IMR-90 (cell line): ENCODE data around the gene ARPC5L. TPM values are rescaled to one million over a fixed set of nuclear protein-coding genes. Genes with fewer than 3 reads are reported as not detected.

Source experiments
- ATAC-seq: fragments of 200-7000 bp; cut with Tn5 transposase; 2 replicates; pipeline ENCODE4 v1.9.1; 2020; ENCODE audit warnings: low read depth, mild to moderate bottlenecking, moderate library complexity
- BruUV-seq: library from RNA; stranded (reverse); fragments of 400-500 nt; replicated peaks from 2 replicates; lab custom pipeline; 2021; lab: Mats Ljungman, UMichigan
- CTCF ChIA-PET: fragments of 300-600 bp; formaldehyde crosslinking; extraction: SDS; loops from one replicate; lab custom pipeline; 2021; ENCODE audit warnings: antibody characterized with exemption; lab: Yijun Ruan, JAX
- POLR2A ChIA-PET: fragments of 300-600 bp; sonication (Branson Sonifier 250); formaldehyde crosslinking; loops from one replicate; lab custom pipeline; 2022; ENCODE audit warnings: antibody characterized with exemption; ENCODE audit not compliant: unreplicated experiment; lab: Charles Lee
- DNase-seq: peaks from one replicate; pipeline ENCODE4 v3.0.0; 2013
- H2AFZ ChIP-seq: replicated peaks from 2 replicates; pipeline ENCODE3; 2013; ENCODE audit warnings: low read length, mild to moderate bottlenecking; ENCODE audit not compliant: poor library complexity
- H2AK5ac ChIP-seq: 2 replicates; pipeline ENCODE4 v1.6.1; 2013; ENCODE audit warnings: low read depth, low read length, inconsistent platforms
- H2AK9ac ChIP-seq: replicated peaks from 2 replicates; pipeline ENCODE3; 2013; ENCODE audit warnings: mild to moderate bottlenecking, low read depth, low read length, moderate library complexity; ENCODE audit not compliant: poor library complexity
- H2BK120ac ChIP-seq: 2 replicates; pipeline ENCODE4 v1.6.1; 2013; ENCODE audit warnings: low read depth, low read length, inconsistent platforms
- H2BK15ac ChIP-seq: 3 replicates; pipeline ENCODE4 v1.6.1; 2013; ENCODE audit warnings: low read depth, low read length, inconsistent platforms
- H2BK20ac ChIP-seq: 2 replicates; pipeline ENCODE4 v1.6.1; 2013; ENCODE audit warnings: low read depth, mild to moderate bottlenecking, inconsistent platforms, low read length, moderate library complexity
- H2BK5ac ChIP-seq: 2 replicates; pipeline ENCODE4 v1.6.1; 2013; ENCODE audit warnings: mild to moderate bottlenecking, low read depth, low read length, inconsistent platforms; ENCODE audit not compliant: poor library complexity, severe bottlenecking
- H3K14ac ChIP-seq: replicated peaks from 2 replicates; pipeline ENCODE4 v1.6.1; 2013; ENCODE audit warnings: low read depth, low read length, inconsistent platforms
- H3K18ac ChIP-seq: 2 replicates; pipeline ENCODE4 v1.6.1; 2013; ENCODE audit warnings: low read depth, low read length, control low read depth
- H3K23ac ChIP-seq: 2 replicates; pipeline ENCODE4 v1.6.1; 2013; ENCODE audit warnings: low read depth, low read length, inconsistent platforms
- H3K27ac ChIP-seq: 2 replicates; pipeline ENCODE4 v1.5.1; 2013; ENCODE audit warnings: mild to moderate bottlenecking, control low read depth, low read length; ENCODE audit not compliant: insufficient read depth
- H3K27me3 ChIP-seq: 2 replicates; pipeline ENCODE4 v1.6.1; 2013; ENCODE audit warnings: low read length; ENCODE audit not compliant: control insufficient read depth, insufficient read depth
- H3K36me3 ChIP-seq: 2 replicates; pipeline ENCODE4 v1.6.1; 2013; ENCODE audit warnings: low read length, mixed read lengths; ENCODE audit not compliant: control insufficient read depth, insufficient read depth
- H3K4ac ChIP-seq: 2 replicates; pipeline ENCODE4 v1.6.1; 2013; ENCODE audit warnings: low read depth, low read length, inconsistent platforms
- H3K4me1 ChIP-seq: 2 replicates; pipeline ENCODE4 v1.6.1; 2013; ENCODE audit warnings: low read length, mixed read lengths; ENCODE audit not compliant: control insufficient read depth, insufficient read depth
- H3K4me2 ChIP-seq: 2 replicates; pipeline ENCODE4 v1.6.1; 2013; ENCODE audit warnings: low read depth, mild to moderate bottlenecking, control low read depth, low read length, moderate library complexity
- H3K4me3 ChIP-seq: 2 replicates; pipeline ENCODE4 v1.5.1; 2013; ENCODE audit warnings: low read depth, mild to moderate bottlenecking, control low read depth, low read length, moderate library complexity; ENCODE audit not compliant: insufficient read depth
- H3K56ac ChIP-seq: 2 replicates; pipeline ENCODE4 v1.6.1; 2013; ENCODE audit warnings: low read length, inconsistent platforms; ENCODE audit not compliant: insufficient read depth; ENCODE audit errors: extremely low read depth
- H3K79me1 ChIP-seq, 2 experiments: 2 replicates each; pipeline ENCODE4 v1.6.1; 2013; ENCODE audit warnings: low read length in 2 of 2, inconsistent platforms in 1 of 2, low read depth in 1 of 2
- H3K9ac ChIP-seq: 2 replicates; pipeline ENCODE4 v1.6.1; 2013; ENCODE audit warnings: low read depth, low read length, control low read depth
- H3K9me1 ChIP-seq: 2 replicates; pipeline ENCODE4 v1.6.1; 2013; ENCODE audit warnings: low read length, inconsistent platforms; ENCODE audit not compliant: insufficient read depth
- H3K9me3 ChIP-seq: 2 replicates; pipeline ENCODE4 v1.6.1; 2013; ENCODE audit warnings: low read length; ENCODE audit not compliant: control insufficient read depth, insufficient read depth
- H4K20me1 ChIP-seq: 2 replicates; pipeline ENCODE4 v1.6.1; 2013; ENCODE audit warnings: low read length, inconsistent platforms; ENCODE audit not compliant: insufficient read depth
- H4K5ac ChIP-seq: 2 replicates; pipeline ENCODE4 v1.6.1; 2013; ENCODE audit warnings: mild to moderate bottlenecking, low read depth, low read length, control low read depth
- H4K8ac ChIP-seq, 2 experiments: 2 replicates each; pipeline ENCODE4 v1.6.1; 2013; ENCODE audit warnings: low read depth in 2 of 2, low read length in 2 of 2, control low read depth in 1 of 2, inconsistent platforms in 1 of 2
- H4K91ac ChIP-seq: 2 replicates; pipeline ENCODE4 v1.6.1; 2013; ENCODE audit warnings: low read depth, low read length, inconsistent platforms; ENCODE audit not compliant: insufficient read depth
- BHLHE40 ChIP-seq: fragments of 150-350 bp; IDR thresholded peaks from 2 replicates; pipeline ENCODE4 v1.6.1; 2016; ENCODE audit warnings: mild to moderate bottlenecking, low read depth, low read length
- CEBPB ChIP-seq: IDR thresholded peaks from 2 replicates; pipeline ENCODE4 v1.6.1; 2012; ENCODE audit warnings: low read depth, low read length, improper control_type of control experiment
- CTCF ChIP-seq: conservative IDR thresholded peaks from 2 replicates; pipeline ENCODE4 v1.5.1; 2012; ENCODE audit warnings: mild to moderate bottlenecking, low read depth, low read length, improper control_type of control experiment
- ELK1 ChIP-seq: fragments of 150-350 bp; IDR thresholded peaks from 2 replicates; pipeline ENCODE4 v1.6.1; 2016; ENCODE audit warnings: low read depth, mild to moderate bottlenecking, low read length, moderate library complexity, borderline replicate concordance
- FOS ChIP-seq: fragments of 150-350 bp; IDR thresholded peaks from 2 replicates; pipeline ENCODE4 v1.6.1; 2016; ENCODE audit warnings: low read depth, low read length
- MAFK ChIP-seq: IDR thresholded peaks from 2 replicates; pipeline ENCODE4 v1.6.1; 2012; ENCODE audit warnings: low read depth, low read length, improper control_type of control experiment
- POLR2A ChIP-seq: IDR thresholded peaks from 2 replicates; pipeline ENCODE4 v1.6.1; 2012; ENCODE audit warnings: mild to moderate bottlenecking, low read depth, low read length
- RFX5 ChIP-seq: IDR thresholded peaks from 2 replicates; pipeline ENCODE4 v1.8.0; 2012; ENCODE audit warnings: low read depth, mild to moderate bottlenecking, low read length, moderate library complexity
- SMC3 ChIP-seq: fragments of 150-350 bp; IDR thresholded peaks from 2 replicates; pipeline ENCODE4 v1.6.1; 2016; ENCODE audit warnings: low read depth, mild to moderate bottlenecking, antibody characterized with exemption, low read length, moderate library complexity
- WGBS, 2 experiments: methylation state at CpG; one replicate each; pipeline versions ENCODE4 v1.1.5 to v1.1.7; 2013; ENCODE audit warnings: missing lambda C conversion rate in 2 of 2; ENCODE audit not compliant: insufficient read length in 1 of 2; ENCODE audit errors: extremely low coverage in 2 of 2; 5-methylcytosine and 5-hydroxymethylcytosine counted together
- dilution Hi-C: fragments of 300-500 bp; cut with HindIII; formaldehyde crosslinking; loops from one replicate; pipeline ENCODE4 v1.14.3; 2018; ENCODE audit warnings: low sequenced_read_pairs; ENCODE audit not compliant: unreplicated experiment
- in situ Hi-C: fragments of 300-500 bp; cut with MboI; formaldehyde crosslinking; loops from 3 replicates; pipeline ENCODE4 v1.14.3; 2019; ENCODE audit warnings: low sequenced_read_pairs, inconsistent platforms, mixed read lengths
- intact Hi-C: fragments of 100-400 bp; cut with micrococcal nuclease; formaldehyde crosslinking; loops from 2 replicates; pipeline ENCODE4 v1.10.0; 2022
- polyA plus RNA-seq, 3 experiments: library from polyadenylated mRNA; depleted of rRNA; stranded (reverse); fragments of >200 nt; gene quantifications; 2 replicates each; pipeline ENCODE4 v1.2.3, GENCODE V29; 2012; ENCODE audit warnings: low replicate concordance in 1 of 3
- total RNA-seq: library from RNA; depleted of rRNA; stranded (reverse); fragments of >200 nt; gene quantifications from 2 replicates; pipeline ENCODE4 v1.2.3, GENCODE V29; 2012

The ARPC5L gene
- total and polyA plus RNA-seq, 2 of the 4 experiments (the other 2 are of a cell fraction), result 11.1 to 53.8 TPM

GRCh38 chr9:124887832-124888231, 25.9 kb downstream of the ARPC5L start:
- Histone ChIP-seq H3K14ac (no peak overlapping the region), H4K91ac (no peak overlapping the region), H3K4ac (no peak overlapping the region), H3K27ac (no peak overlapping the region), H3K36me3 (peaks cover 51% of the 10 kb centered on the region), H2AFZ (no peak overlapping the region), H4K5ac (no peak overlapping the region), H4K8ac (no peak overlapping the region), H3K4me3 (no peak overlapping the region), H3K4me2 (no peak overlapping the region), H2BK20ac (no peak overlapping the region), H3K23ac (no peak overlapping the region), H2BK15ac (no peak overlapping the region), H3K18ac (no peak overlapping the region), H3K4me1 (no peaks in the 10 kb centered on the region), H3K9ac (no peak overlapping the region), H3K9me1 (0 out of 2 replicates have a peak, but pooled peaks cover 4% of the 10 kb centered on the region), H3K27me3 (no peaks in the 10 kb centered on the region), H2AK5ac (no peak overlapping the region), H3K56ac (no peak overlapping the region), H2BK5ac (no peak overlapping the region), H3K9me3 (no peaks in the 10 kb centered on the region), H2AK9ac (no peak overlapping the region), H2BK120ac (no peak overlapping the region), H4K20me1 (no peaks in the 10 kb centered on the region; the same call in 1 of the 2 replicates), H3K79me1 (no peaks in the 10 kb centered on the region)
- dilution Hi-C loops (no loop called here), in situ Hi-C loops (no loop called here), intact Hi-C loops (no loop called here)
- CTCF ChIA-PET, result no interaction called here
- 88% methylated on average over 1 of the region's 5 CpGs; no CpG with 5 or more reads in 1 of the 2 experiments for WGBS, 2 experiments
- DNase-seq (no peak), ATAC-seq (no peak)
- TF ChIP-seq RFX5 (no peak), FOS (no peak), POLR2A (no peak), CEBPB (no peak), ELK1 (no peak), BHLHE40 (no peak), CTCF (no peak), SMC3 (no peak), MAFK (no peak)
- BruUV-seq, result no TSS peak
- POLR2A ChIA-PET, result no interaction called here
